HG02798 (cell line): ENCODE measurements around the gene NOTCH1.

Source experiments
- ATAC-seq: cut with Tn5 transposase; IDR thresholded peaks from one replicate; pipeline ENCODE4 v1.9.1; 2021; ENCODE audit warnings: mild to moderate bottlenecking; ENCODE audit not compliant: unreplicated experiment, poor library complexity

NOTCH1 gene

DNA sequence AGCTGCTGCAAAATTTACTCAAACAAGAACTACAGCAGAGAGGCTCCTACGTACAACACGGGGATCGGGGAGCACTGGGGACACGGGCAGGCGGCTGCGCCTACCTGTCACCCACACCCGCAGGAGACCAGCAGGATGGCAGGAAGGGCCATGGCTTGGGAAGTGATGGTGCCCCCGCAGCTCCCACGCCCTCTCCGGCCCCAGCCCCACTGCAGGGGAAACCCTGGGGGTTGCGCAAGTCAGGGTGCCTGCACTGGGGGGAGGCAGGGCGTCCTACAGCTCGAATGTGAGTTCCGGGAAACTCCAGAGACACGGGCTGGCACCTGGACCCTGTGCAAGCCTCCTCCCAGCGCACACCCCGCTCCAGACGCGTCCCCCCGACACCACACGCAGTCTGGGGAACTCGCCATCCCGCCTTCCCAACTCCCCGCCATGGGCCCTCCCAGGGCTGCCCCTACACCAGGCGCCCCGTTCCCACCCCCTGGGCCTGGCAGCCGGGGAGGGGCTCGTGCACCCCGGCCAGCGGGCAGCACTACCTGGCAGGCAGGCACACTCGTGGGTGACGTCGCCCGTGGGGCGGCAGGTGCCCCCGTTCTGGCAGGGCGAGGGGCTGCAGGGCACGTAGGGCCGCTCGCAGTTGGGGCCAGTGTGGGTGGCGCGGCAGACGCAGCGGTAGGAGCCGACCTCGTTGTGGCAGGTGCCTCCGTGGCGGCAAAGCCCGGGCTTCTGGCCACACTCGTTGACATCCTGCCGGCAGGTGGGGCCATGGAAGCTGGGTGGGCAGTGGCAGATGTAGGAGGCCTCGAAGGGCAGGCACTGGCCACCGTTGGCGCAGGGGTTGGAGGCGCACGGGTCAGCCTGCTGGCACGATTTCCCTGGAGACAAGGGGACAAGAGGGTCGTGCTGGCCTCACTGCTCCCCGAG is 23.3 kb downstream of the NOTCH1 start:
- no peak for ATAC-seq

- ATAC-seq, result no peak
These were observed 24.3 kb downstream of the NOTCH1 start for GRCh38 chr9:136521537-136521936.

- ATAC-seq, result no peak
These were observed 25.8 kb downstream of the NOTCH1 start for GRCh38 chr9:136520053-136520540.

DNA sequence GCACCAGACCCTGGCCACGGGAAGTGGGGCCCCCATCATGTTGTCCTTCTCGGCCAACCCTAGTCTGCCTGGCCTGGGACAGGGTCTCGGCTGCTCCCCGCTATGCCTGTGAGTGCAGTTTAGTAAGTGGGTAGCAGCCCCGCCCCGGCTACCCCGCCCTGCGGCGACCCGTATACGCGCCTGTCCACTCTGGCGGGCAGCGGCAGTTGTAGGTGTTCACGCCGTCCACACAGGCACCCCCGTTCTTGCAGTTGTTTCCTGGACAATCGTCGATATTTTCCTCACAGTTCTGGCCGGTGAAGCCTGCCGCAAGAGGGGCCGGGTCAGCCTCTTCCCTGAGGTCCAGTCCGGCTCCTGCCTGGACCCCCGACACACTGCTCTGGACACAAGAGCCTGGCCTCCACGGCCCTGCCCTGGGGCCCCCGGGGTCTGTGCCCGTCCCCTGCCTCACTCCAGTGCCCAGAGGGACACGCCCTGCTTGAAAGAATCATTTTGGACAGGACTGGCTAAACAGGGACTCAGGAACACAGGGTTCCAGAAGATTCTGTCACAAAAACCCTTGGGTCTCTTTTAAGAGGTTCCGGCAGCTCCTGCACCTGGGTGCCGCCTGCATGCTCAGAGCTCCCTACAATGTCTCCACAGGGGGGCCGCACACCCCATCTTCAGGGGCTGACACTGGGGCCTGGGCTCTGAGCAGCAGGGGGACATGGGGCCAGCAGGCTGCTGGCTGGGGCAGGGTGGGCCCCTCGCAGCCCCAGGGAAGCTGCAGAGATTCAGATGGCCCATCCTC is 26.4 kb downstream of the NOTCH1 start:
- ATAC-seq, result no peak

DNA sequence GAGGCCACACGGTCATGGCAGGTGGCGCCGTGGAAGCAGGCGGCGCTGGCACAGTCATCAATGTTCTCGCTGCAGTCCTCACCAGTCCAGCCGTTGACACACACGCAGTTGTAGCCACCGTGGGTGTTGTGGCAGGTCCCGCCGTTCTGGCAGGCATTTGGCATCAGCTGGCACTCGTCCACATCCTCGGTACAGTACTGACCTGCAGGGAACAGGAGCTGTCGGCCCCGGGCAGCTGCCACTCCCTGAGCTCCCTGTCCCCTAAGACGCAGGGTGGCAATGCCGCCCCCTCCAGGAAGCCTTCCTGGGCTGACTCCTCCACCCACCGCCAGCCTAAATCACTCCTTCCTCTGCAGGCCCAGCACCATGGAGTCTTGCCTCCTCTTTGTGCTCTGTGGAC is 27.2 kb downstream of the NOTCH1 start:
- ATAC-seq, result no peak

GRCh38 chr9:136517950-136518349 is 27.9 kb downstream of the NOTCH1 start:
- ATAC-seq, result no peak

- no peak for ATAC-seq
These were observed 28.7 kb downstream of the NOTCH1 start for GRCh38 chr9:136517012-136517743.

DNA sequence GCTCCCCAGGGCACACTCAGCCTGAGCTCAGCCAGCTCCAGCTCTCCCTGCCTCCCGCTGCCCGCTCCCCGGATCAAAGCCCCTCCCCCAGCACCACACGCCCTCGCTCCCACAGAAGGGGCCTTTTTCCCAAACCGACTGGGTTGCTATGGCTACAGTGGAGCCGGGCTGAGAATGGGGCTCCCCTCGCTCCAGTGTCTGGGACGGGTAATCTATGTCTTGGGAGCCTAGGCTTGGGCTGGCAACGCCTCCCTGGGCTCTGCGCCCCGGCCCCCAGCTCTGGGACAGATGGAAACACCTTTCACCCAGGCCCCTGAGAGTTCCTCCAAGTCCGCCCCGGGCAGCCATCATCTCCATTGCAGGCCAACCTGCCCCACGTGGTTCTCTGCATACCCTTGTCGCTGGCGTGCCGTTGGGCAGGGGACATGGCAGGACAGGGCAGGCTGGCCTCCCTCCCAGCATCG is 29.6 kb downstream of the NOTCH1 start:
- ATAC-seq, result no peak

DNA sequence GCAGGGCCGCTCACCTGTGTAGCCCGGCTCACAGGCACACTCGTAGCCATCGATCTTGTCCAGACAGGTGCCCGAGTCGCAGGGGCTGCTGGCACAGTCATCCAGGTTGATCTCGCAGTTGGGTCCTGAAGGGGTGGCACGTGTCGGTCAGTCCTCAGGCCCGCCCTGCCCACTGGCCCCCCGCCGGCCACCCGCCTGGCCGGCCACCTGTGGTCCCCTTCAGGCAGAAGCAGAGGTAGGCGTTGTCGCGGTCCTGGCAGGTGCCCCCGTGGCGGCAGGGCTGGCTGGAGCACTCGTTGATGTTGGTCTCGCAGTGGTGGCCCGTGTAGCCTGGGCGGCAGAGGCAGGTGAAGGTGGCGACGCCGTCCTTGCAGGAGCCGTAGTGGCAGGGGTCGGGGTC is 30.6 kb downstream of the NOTCH1 start:
- ATAC-seq, result no peak

- ATAC-seq, result no peak
These were observed 31.7 kb downstream of the NOTCH1 start for GRCh38 chr9:136514022-136514714.

GRCh38 chr9:136513191-136513590 is 32.7 kb downstream of the NOTCH1 start:
- ATAC-seq, result no peak

GRCh38 chr9:136512651-136513071 is 33.2 kb downstream of the NOTCH1 start:
- no peak for ATAC-seq

GRCh38 chr9:136511670-136512592 is 33.9 kb downstream of the NOTCH1 start:
- ATAC-seq, result no peak

DNA sequence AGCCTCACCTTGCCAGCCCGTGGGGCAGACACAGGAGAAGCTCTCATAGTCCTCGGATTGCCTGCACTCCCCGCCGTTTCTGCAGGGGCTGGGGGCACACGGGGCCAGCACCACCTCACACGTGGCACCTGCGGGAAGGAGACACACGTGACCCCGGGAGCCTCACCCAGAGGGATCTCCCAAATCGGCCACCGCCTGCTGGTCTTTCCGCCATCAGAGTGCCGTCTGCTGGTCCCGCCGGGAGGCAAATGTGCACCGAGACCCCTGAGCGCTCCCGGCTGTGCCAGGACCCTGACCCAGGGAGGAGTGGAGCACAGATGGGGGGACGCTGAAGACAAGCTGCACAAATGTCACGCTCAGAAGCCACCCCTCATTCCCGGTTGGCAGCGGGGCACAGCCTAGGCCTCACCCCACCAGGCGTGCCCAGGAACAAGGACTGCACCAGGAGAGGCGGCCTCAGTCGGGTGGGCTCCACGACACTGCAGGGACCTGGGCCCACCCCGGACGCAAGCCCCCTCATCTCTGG is 34.6 kb downstream of the NOTCH1 start:
- no peak for ATAC-seq

DNA sequence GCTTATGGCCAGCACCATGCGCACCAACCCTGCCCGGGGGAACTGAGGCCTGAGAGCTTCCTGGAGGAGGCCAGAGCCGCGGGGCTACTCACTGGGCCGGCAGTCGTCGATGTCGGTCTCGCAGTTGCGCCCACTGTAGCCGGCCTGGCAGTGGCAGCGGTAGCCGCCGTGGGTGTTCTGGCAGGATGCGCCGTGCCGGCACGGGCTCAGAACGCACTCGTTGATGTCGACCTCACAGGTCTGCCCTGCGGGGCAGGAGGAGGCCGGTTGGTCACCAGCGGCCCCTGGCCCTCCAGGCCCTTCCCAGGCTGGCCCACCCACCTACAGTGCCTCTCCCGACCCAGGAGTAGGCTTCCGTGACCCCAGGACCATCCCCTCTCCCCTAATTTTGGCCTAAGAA is 35.3 kb downstream of the NOTCH1 start:
- ATAC-seq, result no peak

DNA sequence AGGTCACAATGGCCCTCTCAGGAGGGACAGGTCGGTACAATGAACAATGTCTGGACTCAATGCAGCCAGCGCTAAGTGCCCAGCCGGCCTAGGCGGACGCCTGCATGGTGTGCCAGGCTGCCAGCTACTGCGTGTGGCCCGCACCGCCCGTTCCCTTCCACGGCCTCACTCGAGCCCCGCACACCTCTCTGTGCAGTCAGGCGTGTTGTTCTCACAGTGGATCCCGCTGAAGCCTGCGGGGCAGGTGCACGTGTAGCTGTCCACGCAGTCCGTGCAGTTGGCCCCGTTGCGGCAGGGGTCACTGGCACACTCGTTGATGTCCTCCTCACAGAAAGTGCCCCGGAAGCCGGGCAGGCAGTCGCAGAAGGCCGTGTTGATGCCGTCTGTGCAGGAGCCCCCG is 36.3 kb downstream of the NOTCH1 start:
- no peak for ATAC-seq

DNA sequence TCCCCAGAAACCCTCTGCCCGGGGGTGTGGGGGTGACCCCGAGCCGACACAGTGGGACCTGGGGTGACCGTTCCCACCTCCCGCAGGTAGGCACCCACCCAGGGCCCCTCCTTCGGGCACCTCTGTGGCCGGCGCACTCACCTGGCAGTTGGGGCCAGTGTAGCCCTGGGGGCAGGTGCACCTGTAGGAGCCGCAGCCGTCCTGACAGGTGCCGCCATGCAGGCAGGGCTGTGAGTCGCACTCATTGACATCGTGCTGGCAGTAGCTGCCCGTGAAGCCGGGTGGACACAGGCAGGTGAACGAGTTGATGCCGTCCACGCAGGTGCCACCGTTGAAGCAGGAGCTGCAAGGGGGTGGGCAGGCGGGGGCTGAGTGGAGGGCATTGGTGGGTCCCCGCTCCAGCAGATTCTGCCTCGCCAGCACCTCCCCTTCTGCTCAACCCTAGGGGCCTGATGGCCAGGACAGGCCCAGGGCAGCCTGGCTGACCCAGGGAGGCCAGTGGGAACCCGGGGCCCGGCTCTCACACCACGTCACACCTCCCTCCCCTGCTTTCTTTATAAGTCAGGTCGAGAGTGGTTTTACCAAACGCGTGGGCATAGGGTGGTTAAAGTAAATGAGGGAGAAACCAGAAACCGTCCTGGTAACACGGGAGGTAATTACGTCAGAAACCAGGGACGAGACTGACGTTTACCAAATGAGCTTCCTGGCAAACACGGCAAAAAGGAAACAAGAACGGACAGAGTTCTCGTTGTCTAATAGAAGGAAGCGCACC is 36.9 kb downstream of the NOTCH1 start:
- no peak for ATAC-seq

DNA sequence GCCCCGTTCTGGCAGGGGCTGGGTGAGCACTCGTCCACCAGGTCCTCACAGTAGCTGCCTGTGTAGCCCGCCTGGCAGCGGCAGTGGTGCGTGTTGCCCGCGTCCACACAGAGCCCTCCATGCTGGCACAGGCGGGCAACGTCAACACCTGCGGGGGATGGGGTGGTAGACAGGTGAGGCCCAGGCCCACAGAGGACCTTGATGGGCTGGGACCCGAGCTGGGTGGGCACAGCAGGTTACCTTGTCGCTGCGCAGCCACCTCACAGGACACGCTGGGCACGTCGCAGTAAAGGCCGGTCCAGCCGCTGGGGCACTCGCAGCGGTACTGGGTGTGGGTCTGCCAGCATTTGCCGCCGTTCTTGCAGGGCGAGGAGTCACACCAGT is 37.9 kb downstream of the NOTCH1 start:
- ATAC-seq, result no peak
